ENCODE data around the gene DPH6.

The DPH6 gene

GRCh38 chr15:35540885-35541284 lies 5.1 kb downstream of the DPH6 start:
- no peak for DNase-seq (ENCODE audit: low read depth, low spot score)

GRCh38 chr15:35540021-35540420 lies 5.9 kb downstream of the DPH6 start:
- DNase-seq (ENCODE audit: low read depth, low spot score) = no peak

- DNase-seq (ENCODE audit: low read depth, low spot score) = no peak
Observed at GRCh38 chr15:35535365-35535916, 10.5 kb downstream of the DPH6 start.

- DNase-seq (ENCODE audit: low read depth, low spot score) = no peak
Observed at GRCh38 chr15:35533130-35534110, 12.5 kb downstream of the DPH6 start.

GRCh38 chr15:35530698-35531097 lies 15.3 kb downstream of the DPH6 start:
- DNase-seq (ENCODE audit: low read depth, low spot score) = no peak

- DNase-seq (ENCODE audit: low read depth, low spot score) = no peak
Observed at GRCh38 chr15:35529784-35530183, 16.2 kb downstream of the DPH6 start.

- DNase-seq (ENCODE audit: low read depth, low spot score) = no peak
Observed at GRCh38 chr15:35522061-35522460, 23.9 kb downstream of the DPH6 start.

- no peak for DNase-seq (ENCODE audit: low read depth, low spot score)
Observed at GRCh38 chr15:35519541-35520149, 26.3 kb downstream of the DPH6 start.

- DNase-seq (ENCODE audit: low read depth, low spot score) = no peak
Observed at GRCh38 chr15:35519052-35519451, 26.9 kb downstream of the DPH6 start.

- DNase-seq (ENCODE audit: low read depth, low spot score) = no peak
Observed at GRCh38 chr15:35514759-35515158, 31.2 kb downstream of the DPH6 start.

- no peak for DNase-seq (ENCODE audit: low read depth, low spot score)
Observed at GRCh38 chr15:35507932-35508638, 37.9 kb downstream of the DPH6 start.

GRCh38 chr15:35506272-35506870 lies 39.6 kb downstream of the DPH6 start:
- no peak for DNase-seq (ENCODE audit: low read depth, low spot score)

GRCh38 chr15:35505809-35506208 lies 40.2 kb downstream of the DPH6 start:
- DNase-seq (ENCODE audit: low read depth, low spot score) = no peak

GRCh38 chr15:35505141-35505540 lies 40.8 kb downstream of the DPH6 start:
- no peak for DNase-seq (ENCODE audit: low read depth, low spot score)

GRCh38 chr15:35499723-35500122 lies 46.2 kb downstream of the DPH6 start:
- DNase-seq (ENCODE audit: low read depth, low spot score) = no peak

GRCh38 chr15:35496585-35496984 lies 49.4 kb downstream of the DPH6 start:
- no peak for DNase-seq (ENCODE audit: low read depth, low spot score)

- DNase-seq (ENCODE audit: low read depth, low spot score) = no peak
Observed at GRCh38 chr15:35495080-35495479, 50.9 kb downstream of the DPH6 start.

GRCh38 chr15:35491999-35492398 lies 54.0 kb downstream of the DPH6 start:
- DNase-seq (ENCODE audit: low read depth, low spot score) = no peak

- DNase-seq (ENCODE audit: low read depth, low spot score) = no peak
Observed at GRCh38 chr15:35491173-35491572, 54.8 kb downstream of the DPH6 start.

GRCh38 chr15:35490511-35490910 lies 55.5 kb downstream of the DPH6 start:
- DNase-seq (ENCODE audit: low read depth, low spot score) = no peak

GRCh38 chr15:35487417-35487816 lies 58.5 kb downstream of the DPH6 start:
- no peak for DNase-seq (ENCODE audit: low read depth, low spot score)

GRCh38 chr15:35486296-35486695 lies 59.7 kb downstream of the DPH6 start:
- no peak for DNase-seq (ENCODE audit: low read depth, low spot score)
